Neuronal stem cell (in vitro differentiated cells): ENCODE measurements around the gene HJV.
"Not testable (repeated sequence)": the region's sequence is repeated elsewhere in the genome, so short reads cannot be mapped to it uniquely, and the experiment has no call there.

Experiments
- DNase-seq: peaks from one replicate; pipeline ENCODE4 v3.0.0-alpha.2; 2013; ENCODE audit warnings: low spot score
- H2AFZ ChIP-seq: one replicate; pipeline ENCODE4 v1.6.1; 2013; ENCODE audit warnings: mild to moderate bottlenecking, low read length, inconsistent platforms
- H2AK5ac ChIP-seq: 2 replicates; pipeline ENCODE4 v1.6.1; 2013; ENCODE audit warnings: low read depth, mild to moderate bottlenecking, inconsistent platforms, low read length, moderate library complexity, mixed read lengths
- H2BK120ac ChIP-seq: 2 replicates; pipeline ENCODE4 v1.6.1; 2013; ENCODE audit warnings: low read depth, mild to moderate bottlenecking, inconsistent platforms, low read length, moderate library complexity, mixed read lengths
- H2BK12ac ChIP-seq: one replicate; pipeline ENCODE4 v1.6.1; 2013; ENCODE audit warnings: low read length, inconsistent platforms
- H2BK15ac ChIP-seq: 2 replicates; pipeline ENCODE4 v1.6.1; 2013; ENCODE audit warnings: mild to moderate bottlenecking, low read length, inconsistent platforms, mixed read lengths
- H2BK5ac ChIP-seq: one replicate; pipeline ENCODE4 v1.6.1; 2013; ENCODE audit warnings: inconsistent platforms, mild to moderate bottlenecking, low read length, moderate library complexity
- H3K14ac ChIP-seq: one replicate; pipeline ENCODE4 v1.6.1; 2013; ENCODE audit warnings: low read length, inconsistent platforms
- H3K18ac ChIP-seq: 2 replicates; pipeline ENCODE4 v1.6.1; 2013; ENCODE audit warnings: low read length, inconsistent platforms
- H3K23ac ChIP-seq: 2 replicates; pipeline ENCODE4 v1.6.1; 2013; ENCODE audit warnings: low read depth, mild to moderate bottlenecking, mixed read lengths, low read length, inconsistent platforms; ENCODE audit not compliant: poor library complexity
- H3K27ac ChIP-seq: replicated peaks from 3 replicates; pipeline ENCODE4 v1.5.1; 2013; ENCODE audit warnings: low read length, inconsistent platforms
- H3K27me3 ChIP-seq, 3 experiments: 2 replicates each; pipeline ENCODE4 v1.6.1; 2013; ENCODE audit warnings: low read length in 3 of 3, mild to moderate bottlenecking in 2 of 3, inconsistent platforms in 1 of 3, low read depth in 1 of 3, mixed read lengths in 1 of 3, moderate library complexity in 1 of 3; ENCODE audit not compliant: control insufficient read depth in 3 of 3, insufficient read depth in 3 of 3
- H3K36me3 ChIP-seq, 2 donors: replicated peaks in 1 of 2; 2 replicates each; pipeline ENCODE4 v1.6.1; 2013; ENCODE audit warnings: low read length in 2 of 2; ENCODE audit not compliant: control insufficient read depth in 2 of 2, insufficient read depth in 2 of 2
- H3K4ac ChIP-seq: 2 replicates; pipeline ENCODE4 v1.6.1; 2013; ENCODE audit warnings: inconsistent platforms, mild to moderate bottlenecking, low read length, moderate library complexity
- H3K4me1 ChIP-seq, 2 donors: 1 replicate in 1 of 2; 2 replicates in 1 of 2; pipeline ENCODE4 v1.6.1; 2013; ENCODE audit warnings: low read length in 2 of 2, low read depth in 1 of 2; ENCODE audit not compliant: control insufficient read depth in 2 of 2, insufficient read depth in 1 of 2
- H3K4me2 ChIP-seq: one replicate; pipeline ENCODE4 v1.6.1; 2013; ENCODE audit warnings: mild to moderate bottlenecking, low read length, inconsistent platforms; ENCODE audit not compliant: insufficient read depth, poor library complexity, severe bottlenecking
- H3K4me3 ChIP-seq, 2 donors: 2 replicates each; pipeline ENCODE4 v1.5.1; 2013; ENCODE audit warnings: low read length in 2 of 2, mild to moderate bottlenecking in 2 of 2, inconsistent platforms in 1 of 2, moderate library complexity in 1 of 2
- H3K79me1 ChIP-seq: one replicate; pipeline ENCODE4 v1.6.1; 2013; ENCODE audit warnings: low read depth, mild to moderate bottlenecking, inconsistent platforms, low read length, moderate library complexity
- H3K9ac ChIP-seq: one replicate; pipeline ENCODE4 v1.6.1; 2013; ENCODE audit warnings: mild to moderate bottlenecking, low read depth, low read length, inconsistent platforms; ENCODE audit not compliant: poor library complexity
- H3K9me3 ChIP-seq, 2 donors: replicated peaks in 1 of 2; 2 replicates each; pipeline versions ENCODE3 to v1.6.1; 2013; ENCODE audit warnings: low read length in 2 of 2, mild to moderate bottlenecking in 2 of 2, inconsistent platforms in 1 of 2, low read depth in 1 of 2, mixed read lengths in 1 of 2, moderate library complexity in 1 of 2; ENCODE audit not compliant: control insufficient read depth in 2 of 2, insufficient read depth in 1 of 2
- H4K8ac ChIP-seq: one replicate; pipeline ENCODE4 v1.6.1; 2013; ENCODE audit warnings: low read depth, mild to moderate bottlenecking, inconsistent platforms, low read length, moderate library complexity
- H4K91ac ChIP-seq: one replicate; pipeline ENCODE4 v1.6.1; 2013; ENCODE audit warnings: low read length, low read depth, mild to moderate bottlenecking, inconsistent platforms; ENCODE audit not compliant: poor library complexity
- WGBS, 2 donors: extraction: QIAGEN DNeasy Blood & Tissue Kit; methylation state at CpG; one replicate each; pipeline ENCODE4 v1.1.7; 2013; ENCODE audit warnings: missing lambda C conversion rate in 2 of 2, mixed read lengths in 1 of 2; ENCODE audit not compliant: insufficient read length in 2 of 2, insufficient replicate concordance in 1 of 2; ENCODE audit errors: extremely low coverage in 2 of 2; 5-methylcytosine and 5-hydroxymethylcytosine counted together

The HJV gene

GRCh38 chr1:146050652-146050963, 29.1 kb upstream of the HJV start:
- not testable (repeated sequence) for H4K91ac ChIP-seq, H3K4me1 ChIP-seq, H2BK5ac ChIP-seq, H3K4ac ChIP-seq, H3K27ac ChIP-seq, H3K4me3 ChIP-seq, H3K27me3 ChIP-seq, H2BK15ac ChIP-seq, H3K9me3 ChIP-seq, H2AFZ ChIP-seq, H3K18ac ChIP-seq, H3K79me1 ChIP-seq, H2AK5ac ChIP-seq, H3K9ac ChIP-seq, H2BK12ac ChIP-seq, DNase-seq, H2BK120ac ChIP-seq, H4K8ac ChIP-seq, H3K14ac ChIP-seq, H3K23ac ChIP-seq, H3K4me2 ChIP-seq, H3K36me3 ChIP-seq
- WGBS, 2 donors: no CpG with 5 or more reads among the region's 3 CpGs

DNA sequence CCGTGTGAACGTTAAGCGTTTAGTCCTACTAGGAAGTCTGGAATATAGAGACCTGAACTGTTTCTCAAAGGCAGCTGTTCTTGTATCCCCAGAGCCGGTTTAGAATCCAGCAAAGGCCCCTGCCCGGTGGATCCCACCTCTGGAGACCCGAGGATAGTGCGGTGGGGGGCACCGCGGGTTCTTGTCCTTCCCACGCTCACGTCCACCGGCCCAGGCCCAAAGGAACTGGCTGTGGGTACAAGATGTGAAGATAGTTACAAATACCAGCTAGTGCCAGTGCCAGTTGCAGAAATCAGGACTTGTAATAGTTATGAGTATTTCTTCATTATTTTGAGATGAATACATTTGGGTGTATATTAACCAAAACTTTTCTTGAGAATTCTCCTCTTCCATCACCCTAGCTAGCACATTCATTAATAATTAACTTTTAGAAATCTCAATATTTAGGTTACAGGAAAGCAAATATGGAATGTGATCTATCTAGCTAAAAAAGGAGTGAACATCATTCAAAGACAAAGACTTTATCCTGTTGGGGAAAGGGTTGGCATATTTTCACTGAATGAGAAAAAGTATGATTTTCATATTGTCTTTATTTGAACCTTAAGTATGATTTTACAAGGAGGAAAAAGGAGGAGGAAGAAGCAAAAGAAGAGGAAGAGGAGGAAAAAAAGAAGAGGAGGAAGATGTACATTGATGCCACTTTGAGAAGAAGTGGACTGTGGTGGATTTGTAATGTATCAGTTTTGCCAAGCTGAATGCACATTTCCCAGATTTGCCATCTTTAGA, 28.5 kb upstream of the HJV start:
- not testable (repeated sequence) for H3K4me3 ChIP-seq, H2AFZ ChIP-seq, H3K9ac ChIP-seq, H3K23ac ChIP-seq, H4K8ac ChIP-seq, H3K27me3 ChIP-seq, H3K79me1 ChIP-seq, H3K18ac ChIP-seq, H3K4ac ChIP-seq, H3K36me3 ChIP-seq, H3K27ac ChIP-seq, H4K91ac ChIP-seq, H2BK120ac ChIP-seq, H2BK12ac ChIP-seq, H3K9me3 ChIP-seq, H3K4me1 ChIP-seq, H2BK15ac ChIP-seq, H2AK5ac ChIP-seq, H3K4me2 ChIP-seq, H3K14ac ChIP-seq, DNase-seq, H2BK5ac ChIP-seq
- WGBS, 2 donors: no CpG with 5 or more reads among the region's 12 CpGs

GRCh38 chr1:146049436-146049835, 27.9 kb upstream of the HJV start:
- no peak overlapping the region for H3K4ac ChIP-seq
- H3K4me3 ChIP-seq: no peak overlapping the region
- no peak overlapping the region for H2BK5ac ChIP-seq
- no peak overlapping the region for H2AK5ac ChIP-seq
- no peaks in the 10 kb centered on the region for H3K79me1 ChIP-seq
- no peaks in the 10 kb centered on the region for H3K9me3 ChIP-seq
- no peak overlapping the region for H2BK120ac ChIP-seq
- H2BK12ac ChIP-seq: no peak overlapping the region
- H3K27me3 ChIP-seq: no peaks in the 10 kb centered on the region
- H2BK15ac ChIP-seq: no peak overlapping the region
- H3K23ac ChIP-seq: no peak overlapping the region
- no peak for DNase-seq
- no peak overlapping the region for H4K8ac ChIP-seq
- WGBS, 2 donors: no CpG with 5 or more reads among the region's 27 CpGs
- peaks cover 0 to 2% of the 10 kb centered on the region in 2 donors for H3K4me1 ChIP-seq
- no peak overlapping the region for H3K27ac ChIP-seq
- no peak overlapping the region for H2AFZ ChIP-seq
- no peak overlapping the region for H3K18ac ChIP-seq
- no peak overlapping the region for H3K14ac ChIP-seq
- no peak overlapping the region for H3K9ac ChIP-seq
- no peak overlapping the region for H4K91ac ChIP-seq
- H3K36me3 ChIP-seq: no peaks in the 10 kb centered on the region
- H3K4me2 ChIP-seq: no peak overlapping the region

GRCh38 chr1:146048514-146049115, 27.1 kb upstream of the HJV start:
- H2BK12ac ChIP-seq, DNase-seq: not testable (repeated sequence)
- no CpG with 5 or more reads among the region's 8 CpGs for WGBS, 2 donors

More at GRCh38 chr1:146048514-146049115, 27.1 kb upstream of the HJV start:
- not testable (repeated sequence) for H3K4me2 ChIP-seq, H3K27ac ChIP-seq, H3K9ac ChIP-seq, H3K23ac ChIP-seq, H2BK15ac ChIP-seq, H4K8ac ChIP-seq, H2AFZ ChIP-seq, H3K14ac ChIP-seq, H3K79me1 ChIP-seq, H3K4ac ChIP-seq, H3K9me3 ChIP-seq, H2AK5ac ChIP-seq, H4K91ac ChIP-seq, H2BK5ac ChIP-seq, H3K4me3 ChIP-seq, H3K4me1 ChIP-seq, H2BK120ac ChIP-seq, H3K36me3 ChIP-seq, H3K27me3 ChIP-seq, H3K18ac ChIP-seq
